Dendritic cell treated with granulocyte-macrophage colony-stimulating factor and Interleukin-4, amounts not matched to agents 40 ng/mL and 50 ng/mL, for 4 days (primary cell): Measurements from ENCODE around the gene MANSC1.
"Not testable (repeated sequence)": the region's sequence is repeated elsewhere in the genome, so short reads cannot be mapped to it uniquely, and the experiment has no call there.

ENCODE experiments used
- H3K27ac Mint-ChIP-seq: one replicate; pipeline ENCODE4 v1.8.0; 2022; ENCODE audit warnings: mild to moderate bottlenecking, mixed read lengths
- H3K27me3 Mint-ChIP-seq: one replicate; pipeline ENCODE4 v1.8.0; 2022; ENCODE audit warnings: mild to moderate bottlenecking, mixed read lengths
- H3K36me3 Mint-ChIP-seq: one replicate; pipeline ENCODE4 v1.8.0; 2022; ENCODE audit warnings: low read depth, mixed read lengths
- H3K4me1 Mint-ChIP-seq: one replicate; pipeline ENCODE4 v1.8.0; 2022; ENCODE audit warnings: low read depth, mixed read lengths
- H3K4me3 Mint-ChIP-seq: one replicate; pipeline ENCODE4 v1.8.0; 2022; ENCODE audit warnings: mild to moderate bottlenecking, moderate library complexity, mixed read lengths
- H3K9me3 Mint-ChIP-seq: one replicate; pipeline ENCODE4 v1.8.0; 2022; ENCODE audit warnings: mixed read lengths
- intact Hi-C: fragments of 100-400 bp; cut with micrococcal nuclease; formaldehyde crosslinking; loops from one replicate; pipeline ENCODE4 v1.15.0; 2022

The MANSC1 gene

DNA sequence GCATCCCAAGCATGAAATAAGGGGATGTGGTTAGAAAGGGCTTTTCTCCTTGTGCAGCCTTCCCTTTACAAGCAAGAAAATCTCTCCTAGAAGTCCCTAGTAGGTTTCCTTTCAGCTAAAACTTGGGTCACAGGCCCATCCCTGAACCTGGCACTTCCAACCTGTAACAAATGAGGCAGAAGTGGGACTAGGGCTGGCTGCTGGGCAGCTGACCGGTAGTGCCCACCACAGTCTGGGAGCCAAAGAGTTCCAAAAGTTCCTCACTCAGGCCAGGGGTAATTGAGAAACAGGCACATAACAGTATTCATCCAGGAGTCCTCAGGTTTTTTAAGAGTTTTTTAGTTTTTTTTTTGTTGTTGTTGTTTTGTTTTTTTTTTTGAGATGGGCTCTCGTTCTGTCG lies 23.8 kb downstream of the MANSC1 start:
- H3K27ac Mint-ChIP-seq, result no peak overlapping the region
- no peaks in the 10 kb centered on the region for H3K36me3 Mint-ChIP-seq
- intact Hi-C loops, result loop anchor here (5.0 to 10.0 kb wide), 3 partner anchors 289 to 1551 kb away; no protein-coding TSS in a partner anchor
- peaks cover 7% of the 10 kb centered on the region for H3K4me1 Mint-ChIP-seq
- H3K27me3 Mint-ChIP-seq, result peaks cover 5% of the 10 kb centered on the region
- no peaks in the 10 kb centered on the region for H3K9me3 Mint-ChIP-seq
- H3K4me3 Mint-ChIP-seq, result no peak overlapping the region

DNA sequence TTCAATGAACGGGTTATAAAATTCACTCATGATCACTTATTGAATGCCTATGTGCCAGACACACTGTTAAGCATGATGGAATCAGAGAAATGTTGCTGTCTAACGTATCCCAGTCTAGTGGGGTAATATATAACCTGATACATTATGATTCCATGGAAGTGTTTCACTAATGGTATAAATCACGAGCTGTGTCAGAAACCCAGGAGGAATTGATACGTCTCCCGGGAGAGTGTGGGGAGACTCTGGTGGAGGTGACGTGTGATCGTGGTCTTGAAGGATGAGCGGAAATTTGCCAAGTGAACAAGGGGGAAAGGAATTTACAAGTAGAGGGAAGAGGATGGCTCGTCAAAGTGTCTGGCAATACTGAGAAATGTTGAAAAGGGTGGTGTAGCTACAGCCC lies 26.5 kb downstream of the MANSC1 start:
- H3K9me3 Mint-ChIP-seq, result no peaks in the 10 kb centered on the region
- H3K27ac Mint-ChIP-seq, result no peak overlapping the region

DNA sequence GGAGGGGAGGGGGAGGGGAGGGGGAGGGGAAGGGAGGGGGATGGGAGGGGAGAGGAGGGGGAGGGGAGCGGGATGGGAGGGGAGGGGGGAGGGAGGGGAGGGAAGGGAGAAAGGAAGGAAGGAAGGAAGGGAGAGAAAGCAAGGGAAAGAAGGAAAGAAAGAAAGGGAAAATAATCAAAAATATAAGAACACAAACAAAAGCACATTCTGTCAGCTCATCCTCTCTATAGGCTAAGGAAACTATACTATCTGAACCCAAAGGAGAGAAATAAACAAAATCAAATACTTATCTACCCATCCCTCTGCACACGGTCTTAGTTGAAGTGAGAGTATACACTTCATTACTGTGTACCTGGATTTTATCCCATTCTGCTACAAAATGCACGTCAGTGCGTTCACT lies 26.9 kb downstream of the MANSC1 start:
- Mint-ChIP-seq H3K4me1 (peaks cover 7% of the 10 kb centered on the region), H3K27ac (no peak overlapping the region), H3K27me3 (peaks cover 5% of the 10 kb centered on the region), H3K4me3 (no peak overlapping the region), H3K36me3 (no peaks in the 10 kb centered on the region), H3K9me3 (no peaks in the 10 kb centered on the region)
- intact Hi-C loops, result loop anchor here (10.0 kb wide), 1 partner anchor 1548 kb away; no protein-coding TSS in a partner anchor

More for the DNA sequence above, 26.5 kb downstream of the MANSC1 start:
- Mint-ChIP-seq H3K27me3 (peaks cover 5% of the 10 kb centered on the region), H3K4me1 (peaks cover 7% of the 10 kb centered on the region), H3K36me3 (no peaks in the 10 kb centered on the region), H3K4me3 (no peak overlapping the region)
- intact Hi-C loops, result loop anchor here (10.0 kb wide), 1 partner anchor 1549 kb away; no protein-coding TSS in a partner anchor

DNA sequence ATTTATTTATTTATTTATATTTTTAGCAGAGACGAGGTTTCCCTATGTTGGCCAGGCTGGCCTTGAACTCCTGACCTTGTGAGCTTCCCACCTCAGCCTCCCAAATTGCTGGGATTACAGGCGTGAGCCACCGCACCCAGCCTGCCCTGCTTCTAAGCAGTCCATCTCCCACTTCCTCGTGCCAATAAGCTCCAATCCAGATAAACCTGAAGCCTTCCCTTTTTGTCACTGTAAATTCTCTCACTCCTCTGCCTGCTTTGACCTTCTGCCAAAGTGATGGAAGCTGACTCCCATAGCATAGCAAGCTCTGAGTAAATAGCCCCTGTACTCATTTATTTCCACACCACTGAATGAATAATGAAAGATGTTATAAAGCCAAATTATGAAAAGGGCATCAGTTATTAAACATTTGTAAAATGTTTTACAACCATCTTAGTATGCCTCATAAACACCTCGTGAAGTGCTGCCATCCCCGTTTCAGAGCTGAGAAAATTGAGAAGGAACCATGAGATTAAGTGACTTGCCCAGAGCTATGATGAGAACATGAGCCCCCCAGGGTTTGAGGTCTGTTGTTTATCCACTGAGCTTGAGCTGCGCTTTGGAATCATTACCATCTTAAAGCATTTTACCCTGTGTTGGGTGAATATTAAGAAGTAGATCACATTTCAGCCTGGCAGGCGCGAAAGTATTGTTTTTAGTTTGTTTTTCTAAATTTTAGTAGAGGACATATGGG lies 30.4 kb downstream of the MANSC1 start:
- Mint-ChIP-seq H3K27ac (no peak overlapping the region), H3K27me3 (peaks cover 5% of the 10 kb centered on the region), H3K4me1 (no peaks in the 10 kb centered on the region), H3K4me3 (no peak overlapping the region), H3K36me3 (no peaks in the 10 kb centered on the region), H3K9me3 (no peaks in the 10 kb centered on the region)
- intact Hi-C loops, result loop anchor here (10.0 kb wide), 1 partner anchor 1545 kb away; no protein-coding TSS in a partner anchor

DNA sequence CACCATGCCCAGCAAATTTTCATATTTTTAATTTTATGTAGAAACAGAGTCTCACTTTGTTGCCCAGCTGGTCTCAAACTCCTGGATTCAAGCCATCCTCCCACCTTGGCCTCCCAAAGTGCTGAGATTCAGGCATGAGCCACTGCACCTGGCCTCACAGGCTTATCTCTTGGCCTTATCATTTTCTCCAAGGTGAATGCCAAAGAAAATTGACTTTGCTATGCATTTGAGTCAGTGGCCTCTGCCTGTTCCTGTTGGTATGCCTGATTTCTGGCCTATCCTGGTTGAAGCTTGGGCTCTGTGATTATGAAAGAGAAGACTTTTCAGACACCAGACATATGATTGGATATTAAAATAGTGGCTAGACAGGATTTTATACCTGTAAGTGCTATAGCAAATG lies 34.2 kb downstream of the MANSC1 start:
- no peaks in the 10 kb centered on the region for H3K4me1 Mint-ChIP-seq
- H3K27ac Mint-ChIP-seq, result no peak overlapping the region
- no peaks in the 10 kb centered on the region for H3K36me3 Mint-ChIP-seq
- H3K9me3 Mint-ChIP-seq, result no peaks in the 10 kb centered on the region
- no peaks in the 10 kb centered on the region for H3K27me3 Mint-ChIP-seq
- no peak overlapping the region for H3K4me3 Mint-ChIP-seq
- intact Hi-C loops, result no loop called here

DNA sequence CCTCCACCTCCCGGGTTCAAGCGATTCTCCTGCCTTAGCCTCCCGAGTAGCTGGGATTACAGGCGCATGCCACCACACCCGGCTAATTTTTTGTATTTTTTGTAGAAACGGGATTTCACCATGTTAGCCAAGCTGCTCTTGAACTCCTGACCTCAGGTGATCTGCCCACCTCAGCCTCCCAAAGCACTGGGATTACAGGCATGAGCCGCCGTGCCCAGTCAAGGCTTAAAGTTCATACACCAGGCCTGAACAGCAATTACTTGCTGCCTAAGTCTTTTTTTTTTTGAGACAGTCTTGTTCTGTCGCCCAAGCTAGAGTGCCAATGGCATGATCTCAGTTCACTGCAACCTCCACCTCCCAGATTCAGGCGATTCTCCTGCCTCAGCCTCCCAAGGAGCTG lies 39.3 kb downstream of the MANSC1 start:
- H3K36me3 Mint-ChIP-seq, intact Hi-C loops, H3K4me3 Mint-ChIP-seq, H3K4me1 Mint-ChIP-seq, H3K27me3 Mint-ChIP-seq, H3K27ac Mint-ChIP-seq, H3K9me3 Mint-ChIP-seq: not testable (repeated sequence)

DNA sequence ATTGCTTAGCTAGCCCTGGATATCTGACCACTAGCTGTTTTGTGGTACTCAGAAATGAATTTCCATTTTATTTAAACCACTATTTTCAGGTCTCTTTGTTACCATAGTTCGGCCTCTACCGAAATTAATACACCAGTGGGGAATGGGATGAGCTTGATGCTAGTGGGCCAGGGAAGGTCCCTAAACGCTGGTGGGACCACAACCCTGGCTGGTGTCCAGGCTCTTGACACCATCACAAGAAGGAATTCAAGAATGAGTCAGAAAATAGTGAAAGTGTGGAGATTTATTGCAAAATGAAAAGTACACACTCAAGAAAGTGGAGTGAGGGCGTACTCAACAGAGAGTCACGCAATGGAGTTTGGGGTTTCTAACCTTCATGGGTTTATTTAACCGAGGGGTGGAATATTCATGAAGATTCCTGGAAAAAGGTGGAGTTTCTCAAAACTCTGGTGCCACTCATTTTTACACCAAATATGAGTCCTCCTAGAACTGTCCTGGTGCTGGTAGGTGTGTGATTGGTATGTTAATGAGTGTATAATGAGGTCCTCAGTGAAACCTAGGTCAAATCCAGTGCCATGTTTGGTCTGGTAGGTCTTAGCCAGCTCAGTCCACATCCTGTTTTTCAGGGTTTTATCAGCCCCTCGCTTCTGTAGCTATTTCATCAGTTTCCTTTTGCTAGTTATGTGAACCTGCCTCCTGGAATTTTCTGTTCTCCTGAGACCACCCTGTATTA lies 44.3 kb downstream of the MANSC1 start:
- Mint-ChIP-seq H3K4me3 (no peak overlapping the region), H3K27ac (no peak overlapping the region), H3K27me3 (peaks cover 3% of the 10 kb centered on the region), H3K9me3 (no peaks in the 10 kb centered on the region), H3K4me1 (no peaks in the 10 kb centered on the region), H3K36me3 (no peaks in the 10 kb centered on the region)
- intact Hi-C loops, result no loop called here

DNA sequence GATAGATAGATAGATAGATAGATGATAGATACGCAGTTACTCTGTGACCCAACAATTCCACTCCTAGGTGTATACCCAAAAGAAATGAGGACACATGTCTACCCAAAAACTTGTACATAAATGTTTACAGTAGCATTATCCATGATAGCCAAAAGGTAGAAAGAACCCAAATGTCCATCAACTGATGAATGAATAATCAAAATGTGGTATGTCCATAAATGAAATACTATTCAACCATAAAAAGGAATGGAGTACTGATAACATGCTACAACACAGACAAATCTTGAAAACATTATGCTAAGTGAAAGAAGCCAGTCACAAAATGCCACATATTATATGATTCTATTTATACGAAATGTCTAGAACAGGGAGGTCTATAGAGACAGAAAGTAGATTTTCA lies 47.1 kb downstream of the MANSC1 start:
- no peak overlapping the region for H3K4me3 Mint-ChIP-seq
- intact Hi-C loops, result no loop called here
- peaks cover 3% of the 10 kb centered on the region for H3K27me3 Mint-ChIP-seq
- H3K9me3 Mint-ChIP-seq, result no peaks in the 10 kb centered on the region
- no peak overlapping the region for H3K27ac Mint-ChIP-seq
- no peaks in the 10 kb centered on the region for H3K36me3 Mint-ChIP-seq
- no peaks in the 10 kb centered on the region for H3K4me1 Mint-ChIP-seq

DNA sequence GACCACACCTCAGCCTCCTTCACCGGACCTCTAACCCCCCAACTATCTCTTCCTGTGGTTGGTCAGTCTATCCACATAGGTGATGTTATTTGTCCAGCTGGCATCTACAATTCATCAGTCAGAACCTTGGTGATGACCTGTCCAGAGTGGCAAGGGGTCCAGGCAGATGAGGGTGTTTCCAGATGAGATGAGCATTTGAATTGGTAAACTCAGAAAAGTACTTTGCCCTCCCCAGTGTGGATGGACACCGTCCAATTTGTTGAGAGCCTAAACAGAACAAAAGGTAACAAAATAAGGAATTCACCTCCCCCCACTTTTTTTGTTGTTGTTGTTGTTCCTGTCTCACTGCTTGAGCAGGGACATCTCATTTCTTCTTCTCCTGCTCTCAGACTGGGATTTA lies 48.9 kb downstream of the MANSC1 start:
- Mint-ChIP-seq H3K36me3 (no peaks in the 10 kb centered on the region), H3K4me3 (no peak overlapping the region), H3K9me3 (no peaks in the 10 kb centered on the region), H3K27ac (no peak overlapping the region), H3K4me1 (no peaks in the 10 kb centered on the region), H3K27me3 (peaks cover 2% of the 10 kb centered on the region)
- intact Hi-C loops, result no loop called here

DNA sequence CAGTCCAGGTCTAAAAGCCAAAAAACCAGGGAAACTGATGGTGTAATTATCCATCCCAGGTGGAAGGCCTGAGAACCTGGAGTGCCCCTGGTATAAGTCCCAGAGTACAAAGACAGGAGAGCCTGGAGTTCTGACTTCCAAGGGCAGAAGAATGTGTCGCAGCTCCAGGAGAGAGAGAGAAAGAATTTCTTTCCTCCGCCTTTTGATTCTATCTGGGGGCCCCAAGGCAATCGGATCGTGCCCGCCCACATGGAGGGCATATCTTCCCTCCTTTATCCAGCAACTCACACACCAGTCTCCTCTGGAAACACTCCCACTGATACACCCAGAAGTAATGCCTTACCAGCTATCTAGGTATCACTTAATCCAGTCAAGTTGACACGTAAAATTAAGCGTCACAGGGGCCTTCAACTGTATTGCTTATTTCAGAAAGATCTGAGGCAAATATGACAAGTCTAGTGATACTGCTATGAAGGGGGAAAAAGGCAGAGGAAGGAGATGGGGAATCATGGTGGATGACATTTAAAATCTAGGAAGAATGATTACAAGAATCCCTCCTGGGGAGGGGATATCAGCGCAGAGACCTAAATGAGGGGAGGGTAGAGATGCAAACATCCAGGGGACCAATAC lies 52.7 kb downstream of the MANSC1 start:
- H3K9me3 Mint-ChIP-seq, result no peaks in the 10 kb centered on the region
- intact Hi-C loops, result no loop called here
- H3K36me3 Mint-ChIP-seq, result no peaks in the 10 kb centered on the region
- no peak overlapping the region for H3K27ac Mint-ChIP-seq
- no peaks in the 10 kb centered on the region for H3K4me1 Mint-ChIP-seq
- H3K27me3 Mint-ChIP-seq, result peaks cover 6% of the 10 kb centered on the region
- no peak overlapping the region for H3K4me3 Mint-ChIP-seq

DNA sequence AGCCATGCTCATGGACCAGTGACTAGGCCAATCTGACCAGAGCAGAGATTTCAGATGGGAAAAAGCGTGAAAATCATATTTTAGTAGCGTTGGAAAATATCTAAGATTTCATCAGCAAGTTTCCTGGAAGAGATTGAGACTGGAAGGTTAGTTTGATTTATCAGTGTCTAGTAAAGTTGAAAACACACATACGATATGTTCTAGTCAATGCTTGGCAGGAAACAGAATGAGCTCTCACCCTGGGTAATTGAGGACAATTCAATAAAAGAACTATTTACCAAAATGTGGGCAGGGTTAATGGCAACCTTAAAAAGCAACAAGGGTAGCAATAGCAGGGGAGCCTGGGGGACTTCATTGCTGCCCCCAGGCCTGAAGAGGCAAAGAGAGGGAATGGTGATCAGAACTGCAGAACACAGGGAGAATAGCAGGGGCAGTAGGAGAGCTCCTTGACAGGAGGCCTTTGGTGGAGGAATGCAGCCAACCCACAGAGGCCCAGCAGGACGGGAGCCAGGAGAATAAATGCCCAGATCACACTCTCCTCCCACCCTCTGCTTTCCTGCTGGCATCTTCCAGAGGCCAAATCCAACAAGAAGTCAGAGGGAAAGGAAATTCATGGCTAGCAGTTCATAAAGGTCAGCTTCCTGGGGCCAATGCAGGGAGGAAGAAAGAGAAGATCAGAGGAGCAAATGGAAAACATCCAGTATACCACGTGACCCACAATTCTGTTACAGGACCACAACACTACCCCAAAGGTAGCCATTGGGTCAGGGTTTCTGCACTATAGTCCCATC lies 55.6 kb downstream of the MANSC1 start:
- H3K9me3 Mint-ChIP-seq, result no peaks in the 10 kb centered on the region
- peaks cover 10% of the 10 kb centered on the region for H3K27me3 Mint-ChIP-seq
- no peaks in the 10 kb centered on the region for H3K36me3 Mint-ChIP-seq
- intact Hi-C loops, result no loop called here
- no peak overlapping the region for H3K27ac Mint-ChIP-seq
- H3K4me1 Mint-ChIP-seq, result no peaks in the 10 kb centered on the region
- H3K4me3 Mint-ChIP-seq, result no peak overlapping the region

DNA sequence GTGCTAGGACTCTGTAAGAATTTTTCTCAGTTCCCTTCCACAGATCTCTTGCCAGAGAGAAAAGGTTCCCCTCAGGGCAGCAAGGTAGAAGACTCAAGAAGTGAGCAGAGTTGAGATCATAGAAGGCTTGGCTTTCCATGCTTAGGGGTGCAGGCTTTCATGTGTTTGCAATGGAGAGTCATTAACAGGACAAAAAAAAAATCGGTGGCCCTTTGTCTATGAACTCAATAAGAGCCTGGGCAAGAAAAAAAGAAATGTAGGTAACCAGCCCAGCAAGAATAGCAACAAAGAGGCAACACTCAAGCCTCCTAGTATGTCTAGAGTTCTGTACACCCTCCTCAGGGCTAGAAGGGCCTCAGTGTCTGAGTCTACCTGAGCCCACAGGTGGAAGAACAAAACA lies 59.8 kb downstream of the MANSC1 start:
- Mint-ChIP-seq H3K9me3 (no peaks in the 10 kb centered on the region), H3K36me3 (no peaks in the 10 kb centered on the region), H3K4me1 (no peaks in the 10 kb centered on the region), H3K27ac (no peak overlapping the region), H3K27me3 (peaks cover 9% of the 10 kb centered on the region), H3K4me3 (no peak overlapping the region)
- intact Hi-C loops, result no loop called here

DNA sequence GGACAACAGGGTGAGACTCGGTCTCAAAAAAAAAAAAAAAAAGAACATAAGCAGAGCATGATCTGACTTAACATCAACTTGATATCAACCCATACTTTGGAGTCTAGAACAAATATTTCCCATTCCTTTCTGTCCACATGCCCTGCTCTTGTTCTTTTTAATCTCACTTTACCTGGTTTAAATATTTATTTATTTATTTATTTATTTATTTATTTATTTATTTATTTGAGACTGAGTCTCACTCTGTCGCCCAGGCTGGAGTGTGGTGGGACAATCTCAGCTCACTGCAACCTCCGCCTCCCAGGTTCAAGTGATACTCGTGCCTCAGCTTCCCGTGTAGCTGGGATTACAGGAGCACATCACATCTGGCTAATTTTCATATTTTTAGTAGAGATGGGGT lies 63.6 kb downstream of the MANSC1 start:
- H3K27me3 Mint-ChIP-seq, result peaks cover 19% of the 10 kb centered on the region
- H3K36me3 Mint-ChIP-seq, result no peaks in the 10 kb centered on the region
- H3K9me3 Mint-ChIP-seq, result no peaks in the 10 kb centered on the region
- no peak overlapping the region for H3K27ac Mint-ChIP-seq
- H3K4me3 Mint-ChIP-seq, result no peak overlapping the region
- intact Hi-C loops, result no loop called here
- H3K4me1 Mint-ChIP-seq, result no peaks in the 10 kb centered on the region
